K562 (cell line): Measurements from ENCODE around the gene COL1A1. TPM values are rescaled to one million over a fixed set of nuclear protein-coding genes. Genes with fewer than 3 reads are reported as not detected.

Experiments
- HDAC1 ChIP-seq, 2 experiments: fragments of 450-650 bp; IDR thresholded peaks; 2 replicates each; pipeline ENCODE4 v1.6.1; 2016 to 2017; ENCODE audit warnings: inconsistent platforms in 1 of 2, mild to moderate bottlenecking in 1 of 2, moderate library complexity in 1 of 2
- IFI16 ChIP-seq: fragments of 250-450 bp; sonication (Bioruptor Pico); IDR thresholded peaks from 2 replicates; pipeline ENCODE4 v2.1.2; 2022; ENCODE audit warnings: mild to moderate bottlenecking, inconsistent platforms
- REST ChIP-seq, 2 experiments: fragments of 450-650 bp; formaldehyde crosslinking in 1 of 2; IDR thresholded peaks; 2 replicates each; pipeline versions ENCODE4 v1.4.0 to v1.6.1; 2014 to 2020; ENCODE audit warnings: mild to moderate bottlenecking in 2 of 2, borderline replicate concordance in 1 of 2, low read depth in 1 of 2
- STAT5A ChIP-seq: IDR thresholded peaks from 2 replicates; pipeline ENCODE4 v1.6.1; 2012; ENCODE audit warnings: low read length, inconsistent platforms, borderline replicate concordance
- TEAD1 ChIP-seq, 2 experiments: fragments of 450-650 bp in 1 of 2; sonication (generic) in 1 of 2; formaldehyde crosslinking; IDR thresholded peaks; 2 replicates each; pipeline versions ENCODE4 v1.4.0 to v1.8.0; 2020 to 2022; ENCODE audit warnings: mild to moderate bottlenecking in 2 of 2, missing genetic modification reagents in 1 of 2
- ZNF436 ChIP-seq: fragments of 250-450, 450-650 bp; sonication (Bioruptor Pico); formaldehyde crosslinking; IDR thresholded peaks from 2 replicates; pipeline ENCODE4 v1.7.0; 2020; ENCODE audit warnings: mild to moderate bottlenecking
- ZNF57 ChIP-seq: fragments of 450-650 bp; formaldehyde crosslinking; IDR thresholded peaks from 2 replicates; pipeline ENCODE4 v1.4.0; 2020; ENCODE audit warnings: mild to moderate bottlenecking, moderate library complexity
- polyA plus RNA-seq, 8 experiments: library from polyadenylated mRNA; depleted of rRNA in 4 of 8; stranded (reverse) in 5 of 8; unstranded in 3 of 8; fragments of >200 nt; fragmentation: Nextera tagmentation in 2 of 8; fragmentation: Illumina TruSeq in 1 of 8; extraction: Ambion mirVana in 2 of 8; extraction: Trizol in 1 of 8; gene quantifications; 2 replicates each; pipeline versions ENCODE4 v1.2.1 to v1.2.3, GENCODE V29; 2011 to 2014; ENCODE audit warnings: inconsistent platforms in 1 of 8, missing spikeins in 1 of 8
- total RNA-seq, 7 experiments: library from RNA; depleted of rRNA in 6 of 7; stranded (reverse); fragments of >200 nt in 6 of 7; fragmentation: Illumina TruSeq in 2 of 7; extraction: Trizol in 2 of 7; gene quantifications; 2 replicates each; pipeline versions ENCODE4 v1.2.1 to v1.2.3, GENCODE V29; 2011 to 2021; ENCODE audit warnings: low replicate concordance in 1 of 7
- TF ChIP-seq, protein P1 (sequence below), 2 experiments: fragments of 450-650 bp in 1 of 2; sonication (generic) in 1 of 2; formaldehyde crosslinking in 1 of 2; IDR thresholded peaks; 2 replicates each; pipeline versions ENCODE4 v1.7.1 to v1.9.0; 2016 to 2022; ENCODE audit warnings: inconsistent platforms in 1 of 2, mild to moderate bottlenecking in 1 of 2, missing genetic modification reagents in 1 of 2

The COL1A1 gene
- total and polyA plus RNA-seq, 9 of the 15 experiments (the other 6 are each of a cell fraction or from before 2014, with no cell fraction given): 0.04 to 3.4 (median 0.18) TPM

GRCh38 chr17:50177983-50178834 lies 23.2 kb downstream of the COL1A1 start (continued):
- TF ChIP-seq, protein P1, sequence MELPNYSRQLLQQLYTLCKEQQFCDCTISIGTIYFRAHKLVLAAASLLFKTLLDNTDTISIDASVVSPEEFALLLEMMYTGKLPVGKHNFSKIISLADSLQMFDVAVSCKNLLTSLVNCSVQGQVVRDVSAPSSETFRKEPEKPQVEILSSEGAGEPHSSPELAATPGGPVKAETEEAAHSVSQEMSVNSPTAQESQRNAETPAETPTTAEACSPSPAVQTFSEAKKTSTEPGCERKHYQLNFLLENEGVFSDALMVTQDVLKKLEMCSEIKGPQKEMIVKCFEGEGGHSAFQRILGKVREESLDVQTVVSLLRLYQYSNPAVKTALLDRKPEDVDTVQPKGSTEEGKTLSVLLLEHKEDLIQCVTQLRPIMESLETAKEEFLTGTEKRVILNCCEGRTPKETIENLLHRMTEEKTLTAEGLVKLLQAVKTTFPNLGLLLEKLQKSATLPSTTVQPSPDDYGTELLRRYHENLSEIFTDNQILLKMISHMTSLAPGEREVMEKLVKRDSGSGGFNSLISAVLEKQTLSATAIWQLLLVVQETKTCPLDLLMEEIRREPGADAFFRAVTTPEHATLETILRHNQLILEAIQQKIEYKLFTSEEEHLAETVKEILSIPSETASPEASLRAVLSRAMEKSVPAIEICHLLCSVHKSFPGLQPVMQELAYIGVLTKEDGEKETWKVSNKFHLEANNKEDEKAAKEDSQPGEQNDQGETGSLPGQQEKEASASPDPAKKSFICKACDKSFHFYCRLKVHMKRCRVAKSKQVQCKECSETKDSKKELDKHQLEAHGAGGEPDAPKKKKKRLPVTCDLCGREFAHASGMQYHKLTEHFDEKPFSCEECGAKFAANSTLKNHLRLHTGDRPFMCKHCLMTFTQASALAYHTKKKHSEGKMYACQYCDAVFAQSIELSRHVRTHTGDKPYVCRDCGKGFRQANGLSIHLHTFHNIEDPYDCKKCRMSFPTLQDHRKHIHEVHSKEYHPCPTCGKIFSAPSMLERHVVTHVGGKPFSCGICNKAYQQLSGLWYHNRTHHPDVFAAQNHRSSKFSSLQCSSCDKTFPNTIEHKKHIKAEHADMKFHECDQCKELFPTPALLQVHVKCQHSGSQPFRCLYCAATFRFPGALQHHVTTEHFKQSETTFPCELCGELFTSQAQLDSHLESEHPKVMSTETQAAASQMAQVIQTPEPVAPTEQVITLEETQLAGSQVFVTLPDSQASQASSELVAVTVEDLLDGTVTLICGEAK (IDR thresholded peaks at IDR 0.05): no peak
- TF ChIP-seq, protein P1 (CRISPR knock-in tag; IDR thresholded peaks at IDR 0.05): no peak
- no peak for TF ChIP-seq STAT5A
- no peak for TF ChIP-seq ZNF436 (CRISPR knock-in tag)
- peak in 1 of 2 experiments; percentile 63; a peak in 1 of 4 replicates for TF ChIP-seq HDAC1 (IDR thresholded peaks at IDR 0.05)
- no peak for TF ChIP-seq ZNF57 (CRISPR knock-in tag)
- no peak for TF ChIP-seq IFI16 (CRISPR knock-in tag)
- peak in 1 of 2 experiments; percentile 81; a peak in 1 of 4 replicates for TF ChIP-seq TEAD1 (CRISPR knock-in tag; IDR thresholded peaks at IDR 0.05)
- 0 out of 2 replicates have a peak, but pooled peaks have one; percentile 25 for TF ChIP-seq REST (IDR thresholded peaks at IDR 0.05; ENCODE audit: borderline replicate concordance)
- no peak for TF ChIP-seq REST (CRISPR knock-in tag; IDR thresholded peaks at IDR 0.05; ENCODE audit: low read depth)
